ENCODE data around the gene STK32B.

Gene STK32B

DNA sequence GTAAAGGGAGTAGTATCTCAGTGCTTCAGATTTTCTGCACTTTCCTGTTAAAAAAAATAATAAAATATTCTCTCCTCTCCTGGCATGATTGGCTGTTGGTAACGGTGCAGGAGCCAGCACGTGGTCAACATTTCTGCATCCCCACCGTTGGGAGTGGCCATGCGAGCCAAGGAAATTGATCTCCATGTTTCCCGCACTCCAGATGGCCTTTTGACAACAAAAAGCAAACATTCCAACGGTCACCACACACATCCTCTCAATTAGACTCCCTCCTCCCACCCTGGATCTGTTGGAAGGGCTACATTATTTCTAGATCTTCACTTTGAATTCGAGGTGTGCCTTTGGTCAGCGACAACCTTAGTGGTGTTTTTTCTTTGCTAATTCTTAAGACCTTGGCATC lies 45.0 kb downstream of the STK32B start:
- Mint-ChIP-seq H3K9me3 (peaks cover 7% of the 10 kb centered on the region), H3K4me3 (no peak overlapping the region), H3K4me1 (no peaks in the 10 kb centered on the region), H3K36me3 (ENCODE audit: low read depth) (no peaks in the 10 kb centered on the region), H3K27me3 (ENCODE audit: low read depth, poor library complexity) (peaks cover 29% of the 10 kb centered on the region), H3K27ac (no peak overlapping the region)
- no peak for DNase-seq
- no peak for TF ChIP-seq CTCF (IDR thresholded peaks at IDR 0.05)

GRCh38 chr4:5098176-5098575 lies 46.9 kb downstream of the STK32B start:
- no peak overlapping the region for H3K4me3 Mint-ChIP-seq
- no peaks in the 10 kb centered on the region for H3K4me1 Mint-ChIP-seq
- no peak for DNase-seq
- peaks cover 36% of the 10 kb centered on the region for H3K27me3 Mint-ChIP-seq (ENCODE audit: low read depth, poor library complexity)
- no peaks in the 10 kb centered on the region for H3K36me3 Mint-ChIP-seq (ENCODE audit: low read depth)
- H3K27ac Mint-ChIP-seq = no peak overlapping the region
- no peak for TF ChIP-seq CTCF (IDR thresholded peaks at IDR 0.05)
- peaks cover 2% of the 10 kb centered on the region for H3K9me3 Mint-ChIP-seq

- H3K27me3 Mint-ChIP-seq (ENCODE audit: low read depth, poor library complexity) = peaks cover 40% of the 10 kb centered on the region
- no peak for DNase-seq
- H3K36me3 Mint-ChIP-seq (ENCODE audit: low read depth) = no peaks in the 10 kb centered on the region
- H3K4me1 Mint-ChIP-seq = no peaks in the 10 kb centered on the region
- H3K4me3 Mint-ChIP-seq = no peak overlapping the region
- peaks cover 2% of the 10 kb centered on the region for H3K9me3 Mint-ChIP-seq
- H3K27ac Mint-ChIP-seq = no peak overlapping the region
- no peak for TF ChIP-seq CTCF (IDR thresholded peaks at IDR 0.05)
Measured at GRCh38 chr4:5100336-5100735, 49.1 kb downstream of the STK32B start.

DNA sequence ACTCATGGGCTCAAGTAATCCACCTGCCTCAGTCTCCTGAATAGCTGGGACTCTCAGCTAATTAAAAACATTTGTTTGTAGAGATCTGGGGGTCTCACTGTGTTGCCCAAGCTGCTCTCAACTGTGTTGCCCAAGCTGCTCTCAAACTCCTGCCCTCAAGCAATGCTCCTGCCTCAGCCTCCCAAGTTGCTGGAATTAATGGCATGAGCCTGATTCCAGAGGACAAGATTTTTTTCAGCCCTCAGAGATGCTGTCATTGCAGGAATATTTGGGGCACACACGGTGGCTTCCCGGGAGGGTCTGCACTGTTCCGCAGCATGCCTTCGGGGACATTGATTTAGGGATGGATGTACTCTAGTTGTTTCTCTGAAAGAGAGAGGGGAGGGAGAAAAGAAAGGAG lies 49.7 kb downstream of the STK32B start:
- peaks cover 40% of the 10 kb centered on the region for H3K27me3 Mint-ChIP-seq (ENCODE audit: low read depth, poor library complexity)
- no peak for TF ChIP-seq CTCF (IDR thresholded peaks at IDR 0.05)
- DNase-seq = no peak
- no peak overlapping the region for H3K27ac Mint-ChIP-seq
- H3K9me3 Mint-ChIP-seq = peaks cover 2% of the 10 kb centered on the region
- no peaks in the 10 kb centered on the region for H3K4me1 Mint-ChIP-seq
- H3K4me3 Mint-ChIP-seq = no peak overlapping the region
- no peaks in the 10 kb centered on the region for H3K36me3 Mint-ChIP-seq (ENCODE audit: low read depth)

DNA sequence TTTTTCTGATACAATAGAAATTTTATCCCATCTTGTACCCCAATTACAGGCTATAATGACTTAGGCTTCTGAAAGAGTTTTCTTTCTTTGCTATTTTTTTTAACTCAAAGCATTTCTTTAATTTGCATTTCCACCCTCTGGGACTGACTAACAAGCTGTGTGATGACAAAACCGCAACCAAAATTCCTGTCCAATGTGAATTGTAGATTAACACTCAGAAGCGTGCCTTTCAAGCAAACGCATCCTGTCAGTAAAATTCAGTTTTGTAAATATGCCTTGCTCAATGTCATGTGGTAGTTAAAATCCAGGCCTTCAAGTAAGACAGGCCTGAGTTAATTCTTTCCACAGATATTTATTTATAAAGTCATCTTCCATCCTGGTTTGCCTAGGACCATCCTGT lies 50.3 kb downstream of the STK32B start:
- Mint-ChIP-seq H3K4me3 (no peak overlapping the region), H3K9me3 (peaks cover 2% of the 10 kb centered on the region), H3K27me3 (ENCODE audit: low read depth, poor library complexity) (peaks cover 42% of the 10 kb centered on the region), H3K27ac (no peak overlapping the region), H3K4me1 (no peaks in the 10 kb centered on the region), H3K36me3 (ENCODE audit: low read depth) (no peaks in the 10 kb centered on the region)
- TF ChIP-seq CTCF (IDR thresholded peaks at IDR 0.05) = no peak
- DNase-seq = no peak

DNA sequence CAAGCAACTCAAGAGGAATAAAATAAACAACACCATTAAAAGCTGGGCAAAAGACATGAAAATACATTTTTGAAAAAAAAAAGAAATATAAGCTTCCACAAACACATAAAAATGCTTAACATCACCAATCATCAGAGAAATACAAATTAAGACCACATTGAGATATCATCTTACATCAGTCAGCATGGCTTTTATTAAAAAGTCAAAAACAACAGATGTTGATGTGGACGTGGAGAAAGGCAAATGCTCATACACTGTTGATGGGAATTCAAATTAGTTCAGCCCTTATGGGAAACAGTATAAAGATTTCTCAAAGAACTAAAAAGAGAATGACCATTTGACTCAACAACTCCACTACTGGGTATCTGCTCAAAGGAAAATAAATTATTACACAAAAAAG lies 59.6 kb downstream of the STK32B start:
- no peaks in the 10 kb centered on the region for H3K9me3 Mint-ChIP-seq
- no peak for DNase-seq
- peaks cover 20% of the 10 kb centered on the region for H3K27me3 Mint-ChIP-seq (ENCODE audit: low read depth, poor library complexity)
- no peaks in the 10 kb centered on the region for H3K4me1 Mint-ChIP-seq
- H3K36me3 Mint-ChIP-seq (ENCODE audit: low read depth) = no peaks in the 10 kb centered on the region
- no peak overlapping the region for H3K4me3 Mint-ChIP-seq
- no peak for TF ChIP-seq CTCF (IDR thresholded peaks at IDR 0.05)
- no peak overlapping the region for H3K27ac Mint-ChIP-seq

Data from nephron progenitor cell (in vitro differentiated cells).